Cardiac fibroblast (primary cell): Measurements from ENCODE around the gene ADGRA3.

Source experiments
- DNase-seq, 2 donors: peaks; one replicate each; pipeline versions ENCODE4 v3.0.0 to v3.0.0-alpha.2; 2010; ENCODE audit warnings: low read depth in 2 of 2
- H3K4me3 ChIP-seq, 2 donors: replicated peaks in 1 of 2; 1 replicate in 1 of 2; 2 replicates in 1 of 2; pipeline ENCODE4 v1.5.1; 2011; ENCODE audit warnings: low read depth in 2 of 2, low read length in 2 of 2, mild to moderate bottlenecking in 2 of 2, moderate library complexity in 1 of 2
- TF ChIP-seq, protein P1 (sequence below): IDR thresholded peaks from one replicate; pipeline ENCODE4 v1.5.1; 2011; ENCODE audit warnings: low read depth, mild to moderate bottlenecking, low read length, inconsistent platforms

ADGRA3 gene

DNA sequence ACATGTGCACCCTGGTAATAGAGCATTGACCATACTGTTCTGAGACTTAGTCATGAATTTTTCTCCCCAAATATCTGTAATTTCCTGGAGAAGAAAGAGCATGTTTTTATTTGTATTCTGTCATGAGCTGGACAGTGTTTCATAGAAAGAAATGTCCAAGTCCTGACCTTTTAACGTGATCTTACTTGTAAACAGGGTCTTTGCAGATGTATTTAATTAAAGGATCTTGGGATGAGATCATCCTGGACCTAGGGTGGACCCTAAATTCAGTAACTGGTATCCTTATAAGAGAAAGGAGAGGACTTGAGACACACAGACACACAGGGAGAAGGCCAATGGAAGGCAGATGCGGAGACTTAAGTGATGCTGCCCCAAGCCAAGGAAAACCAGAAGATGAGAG, 3.6 kb downstream of the ADGRA3 start:
- DNase-seq, result no peak
- no peak overlapping the region for H3K4me3 ChIP-seq
- TF ChIP-seq, protein P1, sequence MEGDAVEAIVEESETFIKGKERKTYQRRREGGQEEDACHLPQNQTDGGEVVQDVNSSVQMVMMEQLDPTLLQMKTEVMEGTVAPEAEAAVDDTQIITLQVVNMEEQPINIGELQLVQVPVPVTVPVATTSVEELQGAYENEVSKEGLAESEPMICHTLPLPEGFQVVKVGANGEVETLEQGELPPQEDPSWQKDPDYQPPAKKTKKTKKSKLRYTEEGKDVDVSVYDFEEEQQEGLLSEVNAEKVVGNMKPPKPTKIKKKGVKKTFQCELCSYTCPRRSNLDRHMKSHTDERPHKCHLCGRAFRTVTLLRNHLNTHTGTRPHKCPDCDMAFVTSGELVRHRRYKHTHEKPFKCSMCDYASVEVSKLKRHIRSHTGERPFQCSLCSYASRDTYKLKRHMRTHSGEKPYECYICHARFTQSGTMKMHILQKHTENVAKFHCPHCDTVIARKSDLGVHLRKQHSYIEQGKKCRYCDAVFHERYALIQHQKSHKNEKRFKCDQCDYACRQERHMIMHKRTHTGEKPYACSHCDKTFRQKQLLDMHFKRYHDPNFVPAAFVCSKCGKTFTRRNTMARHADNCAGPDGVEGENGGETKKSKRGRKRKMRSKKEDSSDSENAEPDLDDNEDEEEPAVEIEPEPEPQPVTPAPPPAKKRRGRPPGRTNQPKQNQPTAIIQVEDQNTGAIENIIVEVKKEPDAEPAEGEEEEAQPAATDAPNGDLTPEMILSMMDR, result no peak

DNA sequence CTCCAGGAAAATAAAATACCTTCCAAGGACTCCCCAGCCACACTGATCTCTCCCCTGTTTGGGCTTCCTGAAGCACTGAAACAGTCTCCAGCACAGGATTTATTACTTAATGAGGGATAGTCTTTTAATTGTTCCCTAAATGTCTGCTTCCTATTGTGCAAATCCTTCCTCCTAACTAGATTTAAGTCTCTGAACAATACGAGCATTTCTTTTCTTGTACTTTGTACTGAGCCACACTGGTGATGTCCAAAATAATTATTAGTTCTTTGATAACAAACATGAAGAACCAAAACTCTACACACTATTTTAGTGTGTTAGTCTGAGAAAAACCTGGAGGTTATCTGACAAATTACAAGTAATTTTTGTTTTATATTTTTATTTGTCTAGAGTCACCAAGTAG, 5.1 kb downstream of the ADGRA3 start:
- no peak for DNase-seq
- TF ChIP-seq, protein P1, result no peak
- no peak overlapping the region for H3K4me3 ChIP-seq

DNA sequence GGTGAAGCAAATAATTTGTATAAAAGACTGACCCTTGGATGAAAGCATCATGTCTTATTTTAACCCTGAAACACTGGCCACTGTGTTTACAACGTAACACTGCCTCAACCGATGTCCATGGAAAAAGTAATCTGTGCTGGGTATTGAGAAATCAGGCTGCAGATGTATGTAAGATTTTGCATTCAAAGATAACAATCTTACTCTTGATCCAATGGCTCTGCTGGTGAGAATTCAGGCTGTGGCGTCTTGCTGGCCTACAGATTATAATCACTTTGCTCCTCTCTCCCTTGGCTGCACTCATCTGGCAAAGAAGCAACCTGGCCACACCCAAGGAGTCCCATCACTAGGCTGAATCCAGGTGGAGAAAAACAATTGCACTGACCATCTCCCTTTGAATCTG, 7.5 kb downstream of the ADGRA3 start:
- TF ChIP-seq, protein P1, result no peak
- no peak overlapping the region for H3K4me3 ChIP-seq
- no peak for DNase-seq

DNA sequence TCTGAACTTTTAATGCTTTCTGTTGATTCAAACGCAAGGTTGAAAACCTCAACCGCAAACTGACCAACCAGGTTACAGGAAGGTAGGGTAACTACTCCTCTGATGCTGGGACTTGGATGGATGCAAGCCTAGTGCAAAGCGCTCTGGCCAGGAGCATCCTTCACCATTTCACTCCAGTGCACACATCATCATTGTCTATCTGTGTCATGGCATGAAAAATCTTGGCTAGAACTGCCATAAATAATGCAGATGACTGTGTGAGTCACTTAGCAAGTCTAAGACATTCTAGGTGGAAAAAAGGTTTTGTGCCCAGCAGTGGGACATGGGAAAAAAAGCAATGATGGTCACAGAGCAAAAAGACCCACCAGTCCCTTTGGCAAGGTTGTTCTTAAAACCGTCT, 10.9 kb downstream of the ADGRA3 start:
- TF ChIP-seq, protein P1, result no peak
- no peak overlapping the region for H3K4me3 ChIP-seq
- peak in 1 of 2 donors; percentile 32 for DNase-seq

DNA sequence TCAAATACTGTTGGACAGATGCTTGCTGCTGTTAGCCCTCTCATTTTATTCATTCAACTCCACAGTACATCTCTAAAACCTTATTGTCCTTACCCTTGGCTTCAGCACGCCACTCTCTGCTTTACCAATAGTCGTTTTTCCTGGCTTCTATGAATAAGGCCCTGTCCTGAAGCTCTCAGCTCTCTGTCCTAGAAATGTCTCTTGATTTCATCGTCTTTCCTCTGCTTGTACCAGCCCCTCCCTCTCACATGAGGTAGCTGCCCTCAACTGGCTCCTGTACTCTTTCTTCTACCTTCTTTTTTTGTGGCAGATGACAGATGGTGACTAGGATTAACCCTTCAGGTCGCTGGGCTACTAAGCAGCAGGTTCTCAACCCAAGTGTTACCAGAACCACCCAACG, 11.4 kb downstream of the ADGRA3 start:
- DNase-seq, result no peak
- H3K4me3 ChIP-seq, result no peak overlapping the region
- TF ChIP-seq, protein P1, result no peak

DNA sequence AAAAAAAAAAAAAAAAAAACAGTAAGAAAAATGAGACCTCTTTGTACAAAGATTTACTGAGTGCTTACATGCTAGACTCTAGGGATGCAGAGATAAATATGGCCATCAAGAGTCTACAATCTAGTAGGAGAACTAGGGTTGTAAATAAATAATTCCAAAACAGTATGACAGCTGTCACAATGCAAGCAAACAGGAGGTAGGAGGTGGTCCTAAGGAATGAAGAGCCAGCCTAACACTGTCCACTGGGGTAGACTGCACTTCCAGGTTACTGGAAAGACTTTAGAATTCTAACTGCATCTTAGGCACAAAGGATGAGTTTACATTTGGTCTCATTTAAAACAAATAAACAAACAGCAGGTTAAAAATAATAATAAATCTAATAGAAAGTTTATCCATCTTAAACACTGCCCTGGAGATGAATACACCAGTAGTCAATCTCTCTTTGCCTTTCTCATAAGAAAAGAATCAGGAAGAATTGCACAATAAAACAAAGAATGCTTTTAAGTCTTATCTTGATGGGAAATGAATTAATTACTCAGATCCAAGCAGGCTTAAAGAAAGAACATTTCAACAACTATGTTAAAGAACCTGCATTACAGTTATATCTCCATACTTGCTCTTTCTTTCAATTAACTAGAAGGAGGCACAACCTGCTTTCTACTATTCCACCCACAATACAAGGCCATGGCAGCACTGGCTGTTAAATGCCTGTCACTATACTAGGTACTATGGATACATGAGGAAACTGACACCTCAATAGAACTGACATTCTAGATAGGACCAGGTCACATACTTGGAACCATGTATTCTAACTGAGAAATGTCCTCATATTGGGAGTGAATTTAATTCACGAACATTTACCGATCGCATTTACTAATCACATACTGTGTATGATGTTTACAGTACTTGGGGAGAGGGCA, 12.7 kb downstream of the ADGRA3 start:
- TF ChIP-seq, protein P1, result no peak
- no peak overlapping the region for H3K4me3 ChIP-seq
- DNase-seq, result peak; percentile 29 to 45

DNA sequence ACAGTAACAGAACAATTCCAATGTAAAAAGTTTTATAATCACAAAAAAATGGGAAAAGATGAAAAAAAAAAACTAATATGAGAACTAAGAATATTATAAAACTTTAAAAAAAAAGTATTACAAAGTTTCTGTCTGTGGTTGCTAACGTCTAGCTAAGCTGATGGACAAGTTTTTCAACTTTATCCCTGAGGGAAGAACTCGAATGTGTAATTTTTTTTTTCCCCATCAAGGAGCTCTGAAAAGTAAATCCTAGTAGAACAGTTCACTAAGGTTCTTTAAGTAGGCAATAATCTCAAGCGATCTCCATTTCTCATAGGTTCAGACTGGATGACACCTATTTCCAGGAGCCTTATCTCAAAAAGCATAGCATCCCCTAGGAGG, 14.2 kb downstream of the ADGRA3 start:
- H3K4me3 ChIP-seq, result no peak overlapping the region
- DNase-seq, result no peak
- TF ChIP-seq, protein P1, result no peak
